HEK293 (cell line): ENCODE results near the gene SLC6A17.

Experiments
- CTCF ChIA-PET: fragments of 350-600 bp; formaldehyde crosslinking; extraction: SDS; loops from one replicate; lab custom pipeline; 2021; ENCODE audit warnings: antibody characterized with exemption; lab: Yijun Ruan, JAX
- POLR2A ChIA-PET: fragments of 300-600 bp; formaldehyde crosslinking; extraction: SDS; loops from one replicate; lab custom pipeline; 2020; ENCODE audit warnings: antibody characterized with exemption, inconsistent platforms; lab: Yijun Ruan, JAX
- H3K27ac ChIP-seq: fragments of 200-500 bp; sonication (Bioruptor generic); 2 replicates; pipeline ENCODE4 v1.5.1; 2014; ENCODE audit warnings: low read depth, low read length, control low read depth, inconsistent platforms; ENCODE audit errors: extremely low read depth
- H3K36me3 ChIP-seq, 2 experiments: fragments of 200-500 bp in 1 of 2; sonication (Bioruptor generic) in 1 of 2; 1 replicate in 1 of 2; 2 replicates in 1 of 2; pipeline ENCODE4 v1.5.1; 2014 to 2017; ENCODE audit warnings: inconsistent platforms in 2 of 2, low read length in 2 of 2; ENCODE audit not compliant: control insufficient read depth in 2 of 2, insufficient read depth in 1 of 2
- H3K4me1 ChIP-seq: fragments of 200-500 bp; sonication (Bioruptor generic); 2 replicates; pipeline ENCODE4 v1.5.1; 2014; ENCODE audit warnings: mild to moderate bottlenecking, low read length, inconsistent platforms; ENCODE audit not compliant: control insufficient read depth, insufficient read depth
- H3K4me3 ChIP-seq: 2 replicates; pipeline ENCODE4 v1.5.1; 2011; ENCODE audit warnings: low read depth, mild to moderate bottlenecking, control low read depth, low read length, moderate library complexity
- H3K9me3 ChIP-seq: fragments of 200-500 bp; sonication (Bioruptor generic); 2 replicates; pipeline ENCODE4 v1.5.1; 2014; ENCODE audit warnings: low read depth, low read length, inconsistent platforms; ENCODE audit not compliant: control insufficient read depth, insufficient read depth
- FEZF1 ChIP-seq: fragments of 450-650 bp; formaldehyde crosslinking; IDR thresholded peaks from 2 replicates; pipeline ENCODE4 v1.5.1; 2016; ENCODE audit warnings: missing biosample characterization, missing genetic modification characterization
- GLIS1 ChIP-seq: fragments of 450-650 bp; formaldehyde crosslinking; IDR thresholded peaks from 2 replicates; pipeline ENCODE4 v1.5.1; 2016; ENCODE audit warnings: missing biosample characterization, missing genetic modification characterization
- IKZF3 ChIP-seq: fragments of 450-650 bp; IDR thresholded peaks from 2 replicates; pipeline ENCODE4 v1.5.0; 2018; ENCODE audit warnings: missing biosample characterization, mild to moderate bottlenecking, missing genetic modification characterization, moderate library complexity
- KLF1 ChIP-seq: fragments of 450-650 bp; formaldehyde crosslinking; IDR thresholded peaks from 2 replicates; pipeline ENCODE4 v1.5.1; 2016; ENCODE audit warnings: missing biosample characterization, missing genetic modification characterization
- MZF1 ChIP-seq: fragments of 450-650 bp; formaldehyde crosslinking; IDR thresholded peaks from 2 replicates; pipeline ENCODE4 v1.5.1; 2017; ENCODE audit warnings: missing biosample characterization, missing genetic modification characterization, borderline replicate concordance
- SCRT2 ChIP-seq: fragments of 450-650 bp; formaldehyde crosslinking; IDR thresholded peaks from 2 replicates; pipeline ENCODE4 v1.5.1; 2016; ENCODE audit warnings: missing biosample characterization, missing genetic modification characterization
- SP7 ChIP-seq: fragments of 450-650 bp; formaldehyde crosslinking; IDR thresholded peaks from 2 replicates; pipeline ENCODE4 v1.5.1; 2016; ENCODE audit warnings: missing biosample characterization, missing genetic modification characterization
- TRIM28 ChIP-seq: IDR thresholded peaks from 2 replicates; pipeline ENCODE4 v1.6.1; 2011; ENCODE audit warnings: low read length, control low read depth, borderline replicate concordance
- ZBTB20 ChIP-seq: fragments of 450-650 bp; formaldehyde crosslinking; IDR thresholded peaks from 2 replicates; pipeline ENCODE4 v1.5.1; 2016; ENCODE audit warnings: missing biosample characterization, missing genetic modification characterization
- ZBTB8A ChIP-seq: fragments of 450-650 bp; formaldehyde crosslinking; IDR thresholded peaks from 2 replicates; pipeline ENCODE4 v1.5.1; 2016; ENCODE audit warnings: missing biosample characterization, missing genetic modification characterization
- ZEB2 ChIP-seq: fragments of 450-650 bp; formaldehyde crosslinking; IDR thresholded peaks from 2 replicates; pipeline ENCODE4 v1.5.1; 2016; ENCODE audit warnings: missing biosample characterization, missing genetic modification characterization
- ZFP3 ChIP-seq: fragments of 450-650 bp; formaldehyde crosslinking; IDR thresholded peaks from 2 replicates; pipeline ENCODE4 v1.5.1; 2016; ENCODE audit warnings: low read depth, missing biosample characterization, missing genetic modification characterization
- ZIC2 ChIP-seq: fragments of 450-650 bp; formaldehyde crosslinking; IDR thresholded peaks from 2 replicates; pipeline ENCODE4 v1.5.1; 2016; ENCODE audit warnings: missing biosample characterization, missing genetic modification characterization
- ZNF140 ChIP-seq: fragments of 450-650 bp; formaldehyde crosslinking; IDR thresholded peaks from 2 replicates; pipeline ENCODE4 v1.5.1; 2016; ENCODE audit warnings: missing biosample characterization, missing genetic modification characterization
- ZNF221 ChIP-seq: fragments of 450-650 bp; formaldehyde crosslinking; IDR thresholded peaks from 2 replicates; pipeline ENCODE4 v1.5.1; 2017; ENCODE audit warnings: missing biosample characterization, missing genetic modification characterization, borderline replicate concordance
- ZNF311 ChIP-seq: fragments of 450-650 bp; formaldehyde crosslinking; IDR thresholded peaks from 2 replicates; pipeline ENCODE4 v1.5.1; 2017; ENCODE audit warnings: missing biosample characterization, missing genetic modification characterization, borderline replicate concordance
- ZNF341 ChIP-seq: fragments of 450-650 bp; formaldehyde crosslinking; IDR thresholded peaks from 2 replicates; pipeline ENCODE4; 2016; ENCODE audit warnings: low read depth, missing biosample characterization, missing genetic modification characterization
- ZNF423 ChIP-seq: fragments of 450-650 bp; formaldehyde crosslinking; IDR thresholded peaks from 2 replicates; pipeline ENCODE4 v1.5.1; 2016; ENCODE audit warnings: missing biosample characterization, missing genetic modification characterization
- ZNF571 ChIP-seq: fragments of 450-650 bp; formaldehyde crosslinking; IDR thresholded peaks from 2 replicates; pipeline ENCODE4 v1.5.0; 2017; ENCODE audit warnings: missing biosample characterization, missing genetic modification characterization
- ZNF623 ChIP-seq: fragments of 450-650 bp; formaldehyde crosslinking; IDR thresholded peaks from 2 replicates; pipeline ENCODE4 v1.5.1; 2016; ENCODE audit warnings: missing biosample characterization, missing genetic modification characterization
- ZNF626 ChIP-seq: fragments of 450-650 bp; sonication (Bioruptor Pico); formaldehyde crosslinking; IDR thresholded peaks from 2 replicates; pipeline ENCODE4 v1.5.1; 2018; ENCODE audit warnings: missing biosample characterization, missing genetic modification characterization, inconsistent platforms
- ZNF670 ChIP-seq: fragments of 450-650 bp; formaldehyde crosslinking; IDR thresholded peaks from 2 replicates; pipeline ENCODE4 v1.5.1; 2016; ENCODE audit warnings: missing biosample characterization, missing genetic modification characterization, low read depth
- ZNF76 ChIP-seq: fragments of 450-650 bp; formaldehyde crosslinking; IDR thresholded peaks from 2 replicates; pipeline ENCODE4; 2016; ENCODE audit warnings: low read depth, missing biosample characterization, missing genetic modification characterization, borderline replicate concordance
- TF ChIP-seq, protein P1 (sequence below): fragments of 450-650 bp; formaldehyde crosslinking; IDR thresholded peaks from 2 replicates; pipeline ENCODE4 v1.5.1; 2016; ENCODE audit warnings: missing biosample characterization, missing genetic modification characterization
- TF ChIP-seq, protein P2 (sequence below): fragments of 450-650 bp; formaldehyde crosslinking; IDR thresholded peaks from 2 replicates; pipeline ENCODE4 v1.5.1; 2016; ENCODE audit warnings: missing biosample characterization, missing genetic modification characterization
- TF ChIP-seq, protein P3 (sequence below): fragments of 450-650 bp; formaldehyde crosslinking; IDR thresholded peaks from 2 replicates; pipeline ENCODE4 v1.5.1; 2016; ENCODE audit warnings: missing biosample characterization, missing genetic modification characterization
- TF ChIP-seq, protein P4 (sequence below): fragments of 450-650 bp; formaldehyde crosslinking; IDR thresholded peaks from 2 replicates; pipeline ENCODE4 v1.5.1; 2017; ENCODE audit warnings: missing biosample characterization, mild to moderate bottlenecking, missing genetic modification characterization, moderate library complexity

The SLC6A17 gene

DNA sequence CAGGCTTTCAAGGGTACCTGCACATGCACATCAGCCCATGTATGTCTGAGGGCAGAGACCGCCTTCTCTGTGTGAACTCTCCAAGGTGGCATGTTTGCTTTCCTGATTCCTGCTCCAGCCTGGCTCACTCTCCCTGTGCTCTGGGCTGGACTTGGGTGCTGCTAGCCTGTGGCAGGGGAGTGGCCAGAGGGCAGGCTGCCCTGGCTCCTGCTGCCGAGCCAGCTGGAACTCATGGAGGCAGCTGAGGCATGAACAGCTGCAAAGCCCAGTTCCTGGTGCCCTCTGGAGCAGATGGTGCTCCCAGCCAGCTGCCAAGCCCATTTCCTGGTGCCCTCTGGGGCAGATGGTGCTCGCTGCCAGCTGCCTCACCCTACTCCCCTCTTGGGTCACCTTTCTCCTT, 30.5 kb upstream of the SLC6A17 start:
- H3K4me1 ChIP-seq: no peaks in the 10 kb centered on the region
- no peak overlapping the region for H3K4me3 ChIP-seq
- no peaks in the 10 kb centered on the region for H3K36me3 ChIP-seq
- CTCF ChIA-PET: interaction anchor here (0.6 to 1.5 kb wide), 4 partner anchors 16 to 1280 kb away, joined by 3 to 8 read pairs (median 4); no protein-coding TSS in a partner anchor
- H3K27ac ChIP-seq: no peak overlapping the region
- POLR2A ChIA-PET: no interaction called here
- TF ChIP-seq ZNF571 (tag by site-specific recombination) (no peak), ZNF423 (tag by site-specific recombination) (no peak)
- TF ChIP-seq, protein P1, sequence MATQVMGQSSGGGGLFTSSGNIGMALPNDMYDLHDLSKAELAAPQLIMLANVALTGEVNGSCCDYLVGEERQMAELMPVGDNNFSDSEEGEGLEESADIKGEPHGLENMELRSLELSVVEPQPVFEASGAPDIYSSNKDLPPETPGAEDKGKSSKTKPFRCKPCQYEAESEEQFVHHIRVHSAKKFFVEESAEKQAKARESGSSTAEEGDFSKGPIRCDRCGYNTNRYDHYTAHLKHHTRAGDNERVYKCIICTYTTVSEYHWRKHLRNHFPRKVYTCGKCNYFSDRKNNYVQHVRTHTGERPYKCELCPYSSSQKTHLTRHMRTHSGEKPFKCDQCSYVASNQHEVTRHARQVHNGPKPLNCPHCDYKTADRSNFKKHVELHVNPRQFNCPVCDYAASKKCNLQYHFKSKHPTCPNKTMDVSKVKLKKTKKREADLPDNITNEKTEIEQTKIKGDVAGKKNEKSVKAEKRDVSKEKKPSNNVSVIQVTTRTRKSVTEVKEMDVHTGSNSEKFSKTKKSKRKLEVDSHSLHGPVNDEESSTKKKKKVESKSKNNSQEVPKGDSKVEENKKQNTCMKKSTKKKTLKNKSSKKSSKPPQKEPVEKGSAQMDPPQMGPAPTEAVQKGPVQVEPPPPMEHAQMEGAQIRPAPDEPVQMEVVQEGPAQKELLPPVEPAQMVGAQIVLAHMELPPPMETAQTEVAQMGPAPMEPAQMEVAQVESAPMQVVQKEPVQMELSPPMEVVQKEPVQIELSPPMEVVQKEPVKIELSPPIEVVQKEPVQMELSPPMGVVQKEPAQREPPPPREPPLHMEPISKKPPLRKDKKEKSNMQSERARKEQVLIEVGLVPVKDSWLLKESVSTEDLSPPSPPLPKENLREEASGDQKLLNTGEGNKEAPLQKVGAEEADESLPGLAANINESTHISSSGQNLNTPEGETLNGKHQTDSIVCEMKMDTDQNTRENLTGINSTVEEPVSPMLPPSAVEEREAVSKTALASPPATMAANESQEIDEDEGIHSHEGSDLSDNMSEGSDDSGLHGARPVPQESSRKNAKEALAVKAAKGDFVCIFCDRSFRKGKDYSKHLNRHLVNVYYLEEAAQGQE (tag by site-specific recombination): peak; percentile 42; the same call in 1 of the 2 replicates
- no peaks in the 10 kb centered on the region for H3K9me3 ChIP-seq

DNA sequence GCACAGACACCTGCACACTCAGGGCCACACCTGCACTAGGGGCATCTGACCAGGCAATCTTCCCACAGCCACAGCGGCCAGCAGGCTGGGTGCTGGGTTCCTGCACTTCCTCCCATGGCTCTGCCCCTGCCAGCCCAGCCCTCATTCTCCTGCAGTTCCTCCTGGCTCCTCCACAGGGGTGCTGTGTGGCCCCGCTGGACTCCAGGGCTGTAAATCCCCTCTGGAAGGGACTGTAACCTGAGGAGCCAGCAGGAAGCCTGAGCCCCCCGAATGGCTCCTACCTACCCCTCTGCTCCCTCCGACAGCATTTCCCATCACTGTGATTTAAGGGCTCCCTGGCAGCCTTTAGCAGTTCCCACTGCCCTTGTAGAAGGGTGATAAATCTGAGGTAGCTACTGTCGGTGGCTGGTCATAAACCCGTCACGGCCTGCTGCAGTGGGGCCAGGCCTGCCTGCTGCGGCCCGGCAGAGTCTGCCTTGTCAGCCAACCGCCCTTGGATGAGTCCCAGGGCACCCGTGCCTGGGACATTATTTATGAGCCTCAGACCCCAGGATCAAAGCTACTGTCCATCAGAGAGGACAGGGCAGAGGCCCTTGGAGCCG, 29.2 kb upstream of the SLC6A17 start:
- Histone ChIP-seq H3K4me1 (no peaks in the 10 kb centered on the region), H3K9me3 (no peaks in the 10 kb centered on the region), H3K4me3 (no peak overlapping the region), H3K27ac (no peak overlapping the region), H3K36me3 (no peaks in the 10 kb centered on the region)
- ChIA-PET POLR2A (no interaction called here), CTCF (interaction anchor here (0.7 kb wide), 1 partner anchor 33 kb away, joined by 5 read pairs; no protein-coding TSS in a partner anchor)
- TF ChIP-seq IKZF3 (0 out of 2 replicates have a peak, but pooled peaks have one; percentile 31), ZIC2 (peak; percentile 100), GLIS1 (tag by site-specific recombination) (peak; percentile 78), ZNF670 (tag by site-specific recombination) (no peak), ZNF423 (tag by site-specific recombination) (peak; percentile 97), ZNF341 (tag by site-specific recombination) (peak; percentile 49; the same call in 1 of the 2 replicates), MZF1 (tag by site-specific recombination) (peak; percentile 60; the same call in 1 of the 2 replicates), TRIM28 (no peak), ZBTB8A (peak; percentile 75), ZNF221 (tag by site-specific recombination) (no peak), ZNF311 (tag by site-specific recombination) (no peak), ZNF623 (tag by site-specific recombination) (no peak), ZNF626 (tag by site-specific recombination) (no peak), KLF1 (tag by site-specific recombination) (no peak), FEZF1 (tag by site-specific recombination) (peak; percentile 70), ZBTB20 (peak; percentile 47; the same call in 1 of the 2 replicates), ZFP3 (tag by site-specific recombination) (no peak), SP7 (tag by site-specific recombination) (peak; percentile 86), SCRT2 (tag by site-specific recombination) (no peak), ZEB2 (tag by site-specific recombination) (no peak), ZNF140 (no peak), ZNF76 (tag by site-specific recombination) (no peak)
- TF ChIP-seq, protein P2, sequence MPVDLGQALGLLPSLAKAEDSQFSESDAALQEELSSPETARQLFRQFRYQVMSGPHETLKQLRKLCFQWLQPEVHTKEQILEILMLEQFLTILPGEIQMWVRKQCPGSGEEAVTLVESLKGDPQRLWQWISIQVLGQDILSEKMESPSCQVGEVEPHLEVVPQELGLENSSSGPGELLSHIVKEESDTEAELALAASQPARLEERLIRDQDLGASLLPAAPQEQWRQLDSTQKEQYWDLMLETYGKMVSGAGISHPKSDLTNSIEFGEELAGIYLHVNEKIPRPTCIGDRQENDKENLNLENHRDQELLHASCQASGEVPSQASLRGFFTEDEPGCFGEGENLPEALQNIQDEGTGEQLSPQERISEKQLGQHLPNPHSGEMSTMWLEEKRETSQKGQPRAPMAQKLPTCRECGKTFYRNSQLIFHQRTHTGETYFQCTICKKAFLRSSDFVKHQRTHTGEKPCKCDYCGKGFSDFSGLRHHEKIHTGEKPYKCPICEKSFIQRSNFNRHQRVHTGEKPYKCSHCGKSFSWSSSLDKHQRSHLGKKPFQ (tag by site-specific recombination): peak; percentile 92
- TF ChIP-seq, protein P3, sequence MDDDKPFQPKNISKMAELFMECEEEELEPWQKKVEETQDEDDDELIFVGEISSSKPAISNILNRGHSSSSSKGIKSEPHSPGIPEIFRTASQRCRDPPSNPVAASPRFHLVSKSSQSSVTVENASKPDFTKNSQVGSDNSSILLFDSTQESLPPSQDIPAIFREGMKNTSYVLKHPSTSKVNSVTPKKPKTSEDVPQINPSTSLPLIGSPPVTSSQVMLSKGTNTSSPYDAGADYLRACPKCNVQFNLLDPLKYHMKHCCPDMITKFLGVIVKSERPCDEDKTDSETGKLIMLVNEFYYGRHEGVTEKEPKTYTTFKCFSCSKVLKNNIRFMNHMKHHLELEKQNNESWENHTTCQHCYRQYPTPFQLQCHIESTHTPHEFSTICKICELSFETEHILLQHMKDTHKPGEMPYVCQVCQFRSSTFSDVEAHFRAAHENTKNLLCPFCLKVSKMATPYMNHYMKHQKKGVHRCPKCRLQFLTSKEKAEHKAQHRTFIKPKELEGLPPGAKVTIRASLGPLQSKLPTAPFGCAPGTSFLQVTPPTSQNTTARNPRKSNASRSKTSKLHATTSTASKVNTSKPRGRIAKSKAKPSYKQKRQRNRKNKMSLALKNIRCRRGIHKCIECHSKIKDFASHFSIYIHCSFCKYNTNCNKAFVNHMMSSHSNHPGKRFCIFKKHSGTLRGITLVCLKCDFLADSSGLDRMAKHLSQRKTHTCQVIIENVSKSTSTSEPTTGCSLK: no peak
- TF ChIP-seq, protein P4, sequence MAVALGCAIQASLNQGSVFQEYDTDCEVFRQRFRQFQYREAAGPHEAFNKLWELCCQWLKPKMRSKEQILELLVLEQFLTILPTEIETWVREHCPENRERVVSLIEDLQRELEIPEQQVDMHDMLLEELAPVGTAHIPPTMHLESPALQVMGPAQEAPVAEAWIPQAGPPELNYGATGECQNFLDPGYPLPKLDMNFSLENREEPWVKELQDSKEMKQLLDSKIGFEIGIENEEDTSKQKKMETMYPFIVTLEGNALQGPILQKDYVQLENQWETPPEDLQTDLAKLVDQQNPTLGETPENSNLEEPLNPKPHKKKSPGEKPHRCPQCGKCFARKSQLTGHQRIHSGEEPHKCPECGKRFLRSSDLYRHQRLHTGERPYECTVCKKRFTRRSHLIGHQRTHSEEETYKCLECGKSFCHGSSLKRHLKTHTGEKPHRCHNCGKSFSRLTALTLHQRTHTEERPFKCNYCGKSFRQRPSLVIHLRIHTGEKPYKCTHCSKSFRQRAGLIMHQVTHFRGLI: no peak
